T-helper 17 cell (primary cell): ENCODE results near the gene OR9Q2. TPM values are rescaled to one million over a fixed set of nuclear protein-coding genes. Genes with fewer than 3 reads are reported as not detected.
"Not testable (repeated sequence)": the region's sequence is repeated elsewhere in the genome, so short reads cannot be mapped to it uniquely, and the experiment has no call there.

Source experiments
- ATAC-seq: fragments of 150-1000 bp; cut with Tn5 transposase; 2 replicates; pipeline ENCODE4 v1.10.0; 2021; ENCODE audit warnings: mild to moderate bottlenecking, moderate library complexity
- DNase-seq, 3 donors: peaks; one replicate each; pipeline versions ENCODE4 v3.0.0 to v3.0.0-alpha.2; 2020 to 2021
- H3K9me3 ChIP-seq: one replicate; pipeline ENCODE4 v1.7.0; 2013; ENCODE audit warnings: low read length, mild to moderate bottlenecking; ENCODE audit not compliant: control insufficient read depth, poor library complexity, severe bottlenecking
- H3K27ac Mint-ChIP-seq: one replicate; pipeline ENCODE4 v1.8.0; 2022; ENCODE audit warnings: mild to moderate bottlenecking, moderate library complexity, mixed read lengths
- H3K27me3 Mint-ChIP-seq: one replicate; pipeline ENCODE4 v1.8.0; 2022; ENCODE audit warnings: mixed read lengths
- H3K36me3 Mint-ChIP-seq: one replicate; pipeline ENCODE4 v1.8.0; 2022; ENCODE audit warnings: low read depth, mixed read lengths
- H3K4me1 Mint-ChIP-seq: one replicate; pipeline ENCODE4 v1.8.0; 2022; ENCODE audit warnings: mild to moderate bottlenecking, mixed read lengths
- H3K4me3 Mint-ChIP-seq: one replicate; pipeline ENCODE4 v1.8.0; 2022; ENCODE audit warnings: mild to moderate bottlenecking, moderate library complexity, mixed read lengths
- total RNA-seq, 4 donors: library from RNA in 2 of 4; stranded (reverse) in 2 of 4; gene quantifications; one replicate each; pipeline ENCODE4 v1.2.3 and lab custom pipeline; 2022 to 2026

Gene OR9Q2
- total RNA-seq, 2 donors from 2014 or later, result not detected

- H3K9me3 ChIP-seq, result no peaks in the 10 kb centered on the region
- Mint-ChIP-seq H3K36me3 (no peaks in the 10 kb centered on the region), H3K27me3 (peaks cover 21% of the 10 kb centered on the region), H3K27ac (no peak within 1 kb of the TSS), H3K4me1 (no peaks in the 10 kb centered on the region), H3K4me3 (no peak within 1 kb of the TSS)
- DNase-seq (no peak), ATAC-seq (no peak)
These were observed 15.2 kb downstream of the OR9Q2 start, which contains the start of gene OR1S2 for GRCh38 chr11:58204042-58204441. Gene OR1S2 (minus strand): TSS chr11:58204142. CDS start chr11:58204142, 0 bp downstream.

GRCh38 chr11:58212420-58212819, 23.6 kb downstream of the OR9Q2 start, which contains the start of gene OR1S1:
Gene OR1S1 (plus strand): TSS chr11:58212720.
- ATAC-seq, DNase-seq, H3K27ac Mint-ChIP-seq, H3K4me1 Mint-ChIP-seq, H3K4me3 Mint-ChIP-seq, H3K27me3 Mint-ChIP-seq, H3K36me3 Mint-ChIP-seq, H3K9me3 ChIP-seq: not testable (repeated sequence)

- Mint-ChIP-seq H3K27ac (no peak overlapping the region), H3K4me1 (no peaks in the 10 kb centered on the region), H3K4me3 (no peak overlapping the region), H3K36me3 (no peaks in the 10 kb centered on the region), H3K27me3 (peaks cover 13% of the 10 kb centered on the region)
- DNase-seq (no peak), ATAC-seq (no peak)
- no peaks in the 10 kb centered on the region for H3K9me3 ChIP-seq
These were observed 27.6 kb downstream of the OR9Q2 start for GRCh38 chr11:58216476-58216875.

- no peak for DNase-seq
- H3K27me3 Mint-ChIP-seq, result peaks cover 24% of the 10 kb centered on the region
- H3K9me3 ChIP-seq, result no peaks in the 10 kb centered on the region
- ATAC-seq, result no peak
- H3K36me3 Mint-ChIP-seq, result no peaks in the 10 kb centered on the region
- no peak overlapping the region for H3K27ac Mint-ChIP-seq
- H3K4me3 Mint-ChIP-seq, result no peak overlapping the region
- no peaks in the 10 kb centered on the region for H3K4me1 Mint-ChIP-seq
These were observed 33.9 kb downstream of the OR9Q2 start for GRCh38 chr11:58222721-58223120.

- no peak for DNase-seq
- no peaks in the 10 kb centered on the region for H3K9me3 ChIP-seq
- H3K27ac Mint-ChIP-seq, result no peak overlapping the region
- H3K36me3 Mint-ChIP-seq, result no peaks in the 10 kb centered on the region
- no peaks in the 10 kb centered on the region for H3K4me1 Mint-ChIP-seq
- H3K4me3 Mint-ChIP-seq, result no peak overlapping the region
- peaks cover 7% of the 10 kb centered on the region for H3K27me3 Mint-ChIP-seq
- no peak for ATAC-seq
These were observed 39.2 kb downstream of the OR9Q2 start for GRCh38 chr11:58227956-58228615.

Other genes with a start within 250 kb of the OR9Q2 start
- gene OR9Q1, start 165.2 kb upstream of the OR9Q2 start, total RNA-seq, result not detected
- not detected for gene OR6Q1, start 158.1 kb upstream of the OR9Q2 start, total RNA-seq
- not detected for gene OR9I1, start 63.5 kb upstream of the OR9Q2 start, total RNA-seq
- not detected for gene OR1S2, start 15.1 kb downstream of the OR9Q2 start, total RNA-seq
- not detected for gene OR1S1, start 23.6 kb downstream of the OR9Q2 start, total RNA-seq
- gene OR10Q1, start 39.8 kb downstream of the OR9Q2 start, total RNA-seq, result not detected
- gene OR10W1, start 79.2 kb downstream of the OR9Q2 start, total RNA-seq, result not detected
- not detected for gene OR5B17, start 170.0 kb downstream of the OR9Q2 start, total RNA-seq
- not detected for gene OR5B3, start 217.8 kb downstream of the OR9Q2 start, total RNA-seq
- not detected for gene OR5B2, start 239.1 kb downstream of the OR9Q2 start, total RNA-seq